Measurements from ENCODE around the gene MRPL32.

MRPL32 gene

DNA sequence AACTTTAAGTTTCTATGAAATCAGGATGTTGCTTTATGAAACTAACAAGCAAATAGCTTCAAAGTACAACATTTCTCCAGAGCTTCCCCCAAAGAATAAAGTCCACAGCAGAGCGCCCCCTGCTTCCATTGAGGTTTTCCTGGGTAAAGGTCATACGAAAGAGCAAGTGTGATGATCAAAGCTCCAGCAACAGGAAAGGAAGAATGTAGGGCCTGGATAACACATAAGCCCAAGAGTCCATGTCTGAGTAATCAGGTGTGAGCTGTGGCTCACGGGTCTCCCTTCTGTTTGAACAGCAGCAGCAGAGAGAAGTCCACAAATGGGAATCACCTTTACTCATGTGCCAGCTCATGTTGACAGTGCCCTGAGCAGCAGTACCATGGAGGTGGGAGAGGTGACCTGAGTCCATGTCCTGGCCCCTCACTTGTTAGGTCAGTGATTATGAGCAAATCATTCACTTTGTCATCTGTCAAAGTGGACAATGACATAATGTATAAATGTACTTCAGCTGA lies 50.5 kb downstream of the MRPL32 start:
- H2AFZ ChIP-seq (ENCODE audit: low read depth), result no peak overlapping the region
- H3K27ac ChIP-seq, result no peak overlapping the region
- no peak overlapping the region for H3K4me3 ChIP-seq (IDR thresholded peaks at IDR 0.05; ENCODE audit: insufficient read depth, low read depth, low read length)
- TF ChIP-seq CTCF (conservative IDR thresholded peaks at IDR 0.05; ENCODE audit: low read depth, low read length), result no peak
- H3K4me2 ChIP-seq, result no peak overlapping the region
- H3K4me1 ChIP-seq (ENCODE audit: low read depth, poor library complexity, severe bottlenecking), result no peaks in the 10 kb centered on the region
- no peak overlapping the region for H3K9ac ChIP-seq
- H3K27me3 ChIP-seq (ENCODE audit: insufficient read depth, low read depth), result no peaks in the 10 kb centered on the region
- H3K79me2 ChIP-seq (ENCODE audit: insufficient read depth, low read depth), result no peaks in the 10 kb centered on the region
- no peaks in the 10 kb centered on the region for H3K36me3 ChIP-seq (ENCODE audit: insufficient read depth)
- H4K20me1 ChIP-seq (ENCODE audit: insufficient read depth), result no peaks in the 10 kb centered on the region

- no peak for TF ChIP-seq CTCF (conservative IDR thresholded peaks at IDR 0.05; ENCODE audit: low read depth, low read length)
- H3K4me3 ChIP-seq (IDR thresholded peaks at IDR 0.05; ENCODE audit: insufficient read depth, low read depth, low read length), result no peak overlapping the region
These were observed 52.0 kb downstream of the MRPL32 start for GRCh38 chr7:42984137-42984536.

DNA sequence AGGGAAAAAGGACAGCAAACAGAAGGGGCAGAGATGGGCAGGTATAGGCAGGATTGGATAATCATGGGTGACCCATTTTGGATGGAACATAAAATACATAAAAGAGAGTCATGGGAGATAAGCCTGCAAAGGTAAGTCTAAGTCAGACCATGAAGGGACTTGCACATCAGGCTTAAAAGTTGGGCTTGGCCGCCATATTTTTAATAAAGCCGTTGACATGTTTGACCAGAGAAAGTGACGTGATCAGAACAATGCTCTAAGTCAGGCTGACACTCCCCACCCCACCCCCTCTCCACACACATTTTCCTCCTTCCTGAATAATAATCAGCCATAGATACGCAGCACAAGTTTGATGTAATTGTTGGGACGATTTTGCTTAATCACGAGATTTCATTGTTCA lies 54.0 kb downstream of the MRPL32 start:
- no peaks in the 10 kb centered on the region for H3K79me2 ChIP-seq (ENCODE audit: insufficient read depth, low read depth)
- H2AFZ ChIP-seq (ENCODE audit: low read depth), result no peak overlapping the region
- no peak overlapping the region for H3K9ac ChIP-seq

More at GRCh38 chr7:42984137-42984536, 52.0 kb downstream of the MRPL32 start:
- H3K4me1 ChIP-seq (ENCODE audit: low read depth, poor library complexity, severe bottlenecking), result no peaks in the 10 kb centered on the region
- H4K20me1 ChIP-seq (ENCODE audit: insufficient read depth), result no peaks in the 10 kb centered on the region
- H3K9ac ChIP-seq, result no peak overlapping the region
- no peak overlapping the region for H3K27ac ChIP-seq
- H3K4me2 ChIP-seq, result no peak overlapping the region
- H2AFZ ChIP-seq (ENCODE audit: low read depth), result no peak overlapping the region
- no peaks in the 10 kb centered on the region for H3K79me2 ChIP-seq (ENCODE audit: insufficient read depth, low read depth)
- no peaks in the 10 kb centered on the region for H3K36me3 ChIP-seq (ENCODE audit: insufficient read depth)
- H3K27me3 ChIP-seq (ENCODE audit: insufficient read depth, low read depth), result no peaks in the 10 kb centered on the region

GRCh38 chr7:42986781-42987248 lies 54.6 kb downstream of the MRPL32 start:
- no peak overlapping the region for H3K4me3 ChIP-seq (IDR thresholded peaks at IDR 0.05; ENCODE audit: insufficient read depth, low read depth, low read length)
- H2AFZ ChIP-seq (ENCODE audit: low read depth), result no peak overlapping the region
- no peak for TF ChIP-seq CTCF (conservative IDR thresholded peaks at IDR 0.05; ENCODE audit: low read depth, low read length)
- no peaks in the 10 kb centered on the region for H3K36me3 ChIP-seq (ENCODE audit: insufficient read depth)
- H3K4me1 ChIP-seq (ENCODE audit: low read depth, poor library complexity, severe bottlenecking), result no peaks in the 10 kb centered on the region
- no peak overlapping the region for H3K4me2 ChIP-seq
- H3K9ac ChIP-seq, result no peak overlapping the region
- H4K20me1 ChIP-seq (ENCODE audit: insufficient read depth), result no peaks in the 10 kb centered on the region
- H3K27me3 ChIP-seq (ENCODE audit: insufficient read depth, low read depth), result no peaks in the 10 kb centered on the region
- no peak overlapping the region for H3K27ac ChIP-seq
- H3K79me2 ChIP-seq (ENCODE audit: insufficient read depth, low read depth), result no peaks in the 10 kb centered on the region

More for the DNA sequence above, 54.0 kb downstream of the MRPL32 start:
- Histone ChIP-seq H3K27ac (no peak overlapping the region), H4K20me1 (ENCODE audit: insufficient read depth) (no peaks in the 10 kb centered on the region), H3K36me3 (ENCODE audit: insufficient read depth) (no peaks in the 10 kb centered on the region), H3K4me1 (ENCODE audit: low read depth, poor library complexity, severe bottlenecking) (no peaks in the 10 kb centered on the region), H3K27me3 (ENCODE audit: insufficient read depth, low read depth) (no peaks in the 10 kb centered on the region), H3K4me3 (IDR thresholded peaks at IDR 0.05; ENCODE audit: insufficient read depth, low read depth, low read length) (no peak overlapping the region), H3K4me2 (no peak overlapping the region)
- no peak for TF ChIP-seq CTCF (conservative IDR thresholded peaks at IDR 0.05; ENCODE audit: low read depth, low read length)

All from KMS-11 (cell line).